NB4 (cell line): ENCODE measurements around the gene SLAIN2.

Experiments used
- MAX ChIP-seq: IDR thresholded peaks from 2 replicates; pipeline ENCODE4 v1.6.1; 2011; ENCODE audit warnings: low read depth, low read length
- POLR2A ChIP-seq: IDR thresholded peaks from 2 replicates; pipeline ENCODE4 v1.6.1; 2011; ENCODE audit warnings: mild to moderate bottlenecking; ENCODE audit not compliant: insufficient read length; ENCODE audit errors: extremely low read depth
- TF ChIP-seq, protein P1 (sequence below): IDR thresholded peaks from one replicate; pipeline ENCODE4 v1.5.1; 2012; ENCODE audit warnings: low read depth, low read length

GRCh38 chr4:48454591-48454990, 113.3 kb downstream of the SLAIN2 start:
- TF ChIP-seq, protein P1, sequence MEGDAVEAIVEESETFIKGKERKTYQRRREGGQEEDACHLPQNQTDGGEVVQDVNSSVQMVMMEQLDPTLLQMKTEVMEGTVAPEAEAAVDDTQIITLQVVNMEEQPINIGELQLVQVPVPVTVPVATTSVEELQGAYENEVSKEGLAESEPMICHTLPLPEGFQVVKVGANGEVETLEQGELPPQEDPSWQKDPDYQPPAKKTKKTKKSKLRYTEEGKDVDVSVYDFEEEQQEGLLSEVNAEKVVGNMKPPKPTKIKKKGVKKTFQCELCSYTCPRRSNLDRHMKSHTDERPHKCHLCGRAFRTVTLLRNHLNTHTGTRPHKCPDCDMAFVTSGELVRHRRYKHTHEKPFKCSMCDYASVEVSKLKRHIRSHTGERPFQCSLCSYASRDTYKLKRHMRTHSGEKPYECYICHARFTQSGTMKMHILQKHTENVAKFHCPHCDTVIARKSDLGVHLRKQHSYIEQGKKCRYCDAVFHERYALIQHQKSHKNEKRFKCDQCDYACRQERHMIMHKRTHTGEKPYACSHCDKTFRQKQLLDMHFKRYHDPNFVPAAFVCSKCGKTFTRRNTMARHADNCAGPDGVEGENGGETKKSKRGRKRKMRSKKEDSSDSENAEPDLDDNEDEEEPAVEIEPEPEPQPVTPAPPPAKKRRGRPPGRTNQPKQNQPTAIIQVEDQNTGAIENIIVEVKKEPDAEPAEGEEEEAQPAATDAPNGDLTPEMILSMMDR: no peak
- TF ChIP-seq POLR2A: no peak
- no peak for TF ChIP-seq MAX
